Stomach (tissue), 9 donors: ENCODE measurements around the gene RTL10. TPM values are rescaled to one million over a fixed set of nuclear protein-coding genes. Genes with fewer than 3 reads are reported as not detected.

ENCODE experiments used
- DNase-seq, 2 donors: peaks; one replicate each; pipeline versions ENCODE4 v3.0.0 to v3.0.0-alpha.2; 2013 to 2019
- H3K27ac ChIP-seq, 5 donors: fragments of 200-600 bp in 4 of 5; sonication (generic) in 4 of 5; one replicate each; pipeline ENCODE4 v1.5.1; 2013 to 2019; ENCODE audit warnings: mild to moderate bottlenecking in 1 of 5, moderate library complexity in 1 of 5
- H3K27me3 ChIP-seq, 3 donors: fragments of 200-600 bp; sonication (generic); one replicate each; pipeline ENCODE4 v1.5.1; 2017 to 2019; ENCODE audit warnings: mixed run types in 1 of 3
- H3K36me3 ChIP-seq, 4 donors: fragments of 200-600 bp; sonication (generic); 1 replicate in 3 of 4; 2 replicates in 1 of 4; pipeline ENCODE4 v1.5.1; 2016 to 2019
- H3K4me1 ChIP-seq, 4 donors: fragments of 200-600 bp; sonication (generic); one replicate each; pipeline ENCODE4 v1.5.1; 2016 to 2019
- H3K4me3 ChIP-seq, 4 donors: fragments of 200-600 bp; sonication (generic) in 3 of 4; one replicate each; pipeline ENCODE4 v1.5.1; 2016 to 2019; ENCODE audit warnings: mild to moderate bottlenecking in 1 of 4
- H3K9me3 ChIP-seq, 4 donors: fragments of 200-600 bp; sonication (generic); one replicate each; pipeline ENCODE4 v1.5.1; 2016 to 2019
- CTCF ChIP-seq, 7 experiments: fragments of 450-650 bp in 4 of 7; fragments of 200-600 bp in 3 of 7; sonication (generic) in 3 of 7; IDR thresholded peaks; one replicate each; pipeline ENCODE4 v1.5.1; 2016 to 2019; ENCODE audit warnings: antibody characterized with exemption in 7 of 7, control low read depth in 2 of 7, mild to moderate bottlenecking in 1 of 7
- EP300 ChIP-seq: sonication (generic); formaldehyde crosslinking; IDR thresholded peaks from one replicate; pipeline ENCODE4 v1.6.1; 2017; ENCODE audit warnings: antibody characterized with exemption
- POLR2A ChIP-seq, 4 donors: fragments of 450-650 bp; IDR thresholded peaks; one replicate each; pipeline ENCODE4 v1.6.1; 2016; ENCODE audit warnings: antibody characterized with exemption in 4 of 4, control low read depth in 2 of 4, mild to moderate bottlenecking in 1 of 4, moderate library complexity in 1 of 4
- POLR2AphosphoS5 ChIP-seq, 3 donors: sonication (generic); formaldehyde crosslinking; IDR thresholded peaks; one replicate each; pipeline ENCODE4 v1.6.1; 2016; ENCODE audit warnings: antibody characterized with exemption in 3 of 3
- WGBS, 5 donors: extraction: QIAGEN DNeasy Blood & Tissue Kit in 3 of 5; methylation state at CpG; one replicate each; pipeline versions ENCODE4 v1.1.5 to v1.1.7; 2013 to 2018; 5-methylcytosine and 5-hydroxymethylcytosine counted together
- intact Hi-C: fragments of 100-400 bp; cut with DNase I; formaldehyde crosslinking; loops from one replicate; pipeline ENCODE4 v1.15.1; 2023; ENCODE audit warnings: low total_unique reads
- polyA plus RNA-seq, 3 donors: library from polyadenylated mRNA; stranded (reverse); fragments of 200-250 nt; gene quantifications; one replicate each; pipeline ENCODE4 v1.2.3, GENCODE V29; 2013
- total RNA-seq, 5 donors: library from RNA; depleted of rRNA; stranded (reverse); fragments of >200 nt; gene quantifications; one replicate each; pipeline versions ENCODE4 v1.1.0 to v1.2.3, GENCODE V29; 2014 to 2016
- donor health status: healthy with polysubstance abuse.
- donor health status: Bipolar disorder and iron deficiency.
- donor health status: healthy.

RTL10 gene
- total and polyA plus RNA-seq, 8 donors: 1.7 to 28.1 (median 8.4) TPM

GRCh38 chr22:19811811-19812771, 42.6 kb downstream of the RTL10 start:
- Histone ChIP-seq H3K36me3 (peaks cover 0 to 23% (median 11%) of the 10 kb centered on the region in 4 donors), H3K9me3 (no peaks in the 10 kb centered on the region), H3K4me1 (peaks cover 0 to 3% (median 2%) of the 10 kb centered on the region in 4 donors), H3K4me3 (no peak overlapping the region), H3K27ac (no peak overlapping the region), H3K27me3 (no peaks in the 10 kb centered on the region)
- no peak for TF ChIP-seq POLR2A (IDR thresholded peaks at IDR 0.05)
- no peak for TF ChIP-seq CTCF (IDR thresholded peaks at IDR 0.05)
- no peak for TF ChIP-seq POLR2AphosphoS5 (IDR thresholded peaks at IDR 0.05)
- TF ChIP-seq EP300: no peak
- WGBS, 5 donors: 90 to 96% (median 94%) methylated on average over 18 to 36 of the region's 36 CpGs
- intact Hi-C loops: no loop called here
- peak in 1 of 2 donors; percentile 22 for DNase-seq

GRCh38 chr22:19811211-19811621, 43.5 kb downstream of the RTL10 start:
- Histone ChIP-seq H3K4me1 (peaks cover 7 to 12% (median 10%) of the 10 kb centered on the region in 4 donors), H3K27me3 (no peaks in the 10 kb centered on the region), H3K4me3 (no peak overlapping the region), H3K27ac (no peak overlapping the region), H3K36me3 (peaks cover 0 to 26% (median 12%) of the 10 kb centered on the region in 4 donors), H3K9me3 (no peaks in the 10 kb centered on the region)
- DNase-seq: no peak
- intact Hi-C loops: no loop called here
- 84 to 90% (median 88%) methylated on average over 9 to 12 of the region's 12 CpGs for WGBS, 5 donors
- TF ChIP-seq CTCF (IDR thresholded peaks at IDR 0.05) (no peak), POLR2A (IDR thresholded peaks at IDR 0.05) (no peak), POLR2AphosphoS5 (IDR thresholded peaks at IDR 0.05) (no peak), EP300 (no peak)

- no peak overlapping the region for H3K27ac ChIP-seq
- 76 to 90% (median 88%) methylated on average over 13 to 23 of the region's 23 CpGs for WGBS, 5 donors
- TF ChIP-seq POLR2A (IDR thresholded peaks at IDR 0.05): no peak
- H3K9me3 ChIP-seq: no peaks in the 10 kb centered on the region
- no peaks in the 10 kb centered on the region for H3K27me3 ChIP-seq
- DNase-seq: no peak
- no peak overlapping the region for H3K4me3 ChIP-seq
- peaks cover 0 to 31% (median 14%) of the 10 kb centered on the region in 4 donors for H3K36me3 ChIP-seq
- intact Hi-C loops: no loop called here
- peaks cover 7 to 17% (median 14%) of the 10 kb centered on the region in 4 donors for H3K4me1 ChIP-seq
These were observed 44.1 kb downstream of the RTL10 start for GRCh38 chr22:19810381-19811201.

GRCh38 chr22:19809741-19810140, 44.9 kb downstream of the RTL10 start:
- 90 to 98% (median 97%) methylated on average over 3 of the region's 3 CpGs for WGBS, 5 donors
- intact Hi-C loops: no loop called here
- no peak overlapping the region for H3K4me3 ChIP-seq
- H3K27ac ChIP-seq: no peak overlapping the region
- TF ChIP-seq EP300: no peak
- no peak for TF ChIP-seq POLR2AphosphoS5 (IDR thresholded peaks at IDR 0.05)
- DNase-seq: no peak
- H3K9me3 ChIP-seq: no peaks in the 10 kb centered on the region
- peaks cover 7 to 17% (median 14%) of the 10 kb centered on the region in 4 donors for H3K4me1 ChIP-seq
- no peaks in the 10 kb centered on the region for H3K27me3 ChIP-seq
- H3K36me3 ChIP-seq: peaks cover 0 to 30% (median 17%) of the 10 kb centered on the region in 4 donors

GRCh38 chr22:19808873-19809478, 45.7 kb downstream of the RTL10 start:
- H3K9me3 ChIP-seq: no peaks in the 10 kb centered on the region
- H3K27me3 ChIP-seq: no peaks in the 10 kb centered on the region
- H3K4me1 ChIP-seq: peaks cover 7 to 17% (median 14%) of the 10 kb centered on the region in 4 donors
- no peak for DNase-seq
- H3K4me3 ChIP-seq: no peak overlapping the region
- intact Hi-C loops: no loop called here
- TF ChIP-seq CTCF (IDR thresholded peaks at IDR 0.05) (no peak), POLR2AphosphoS5 (IDR thresholded peaks at IDR 0.05) (no peak), EP300 (no peak), POLR2A (IDR thresholded peaks at IDR 0.05) (no peak)
- peaks cover 0 to 23% (median 17%) of the 10 kb centered on the region in 4 donors for H3K36me3 ChIP-seq
- WGBS, 5 donors: 77 to 88% (median 84%) methylated on average over 10 to 11 of the region's 11 CpGs
- no peak overlapping the region for H3K27ac ChIP-seq
